HG02763 (cell line): Measurements from ENCODE around the gene MMP11.
"Not testable (repeated sequence)": the region's sequence is repeated elsewhere in the genome, so short reads cannot be mapped to it uniquely, and the experiment has no call there.

ENCODE experiments used
- ATAC-seq: cut with Tn5 transposase; IDR thresholded peaks from one replicate; pipeline ENCODE4 v1.9.1; 2021; ENCODE audit warnings: mild to moderate bottlenecking, moderate library complexity; ENCODE audit not compliant: unreplicated experiment

The MMP11 gene

GRCh38 chr22:23772649-23773473 lies at the start of gene MMP11:
TSS of gene MMP11 (plus strand) at chr22:23772849. CDS start at chr22:23772871, 22 bp downstream.
- no peak for ATAC-seq

GRCh38 chr22:23728108-23728507 lies 44.5 kb upstream of the MMP11 start:
- not testable (repeated sequence) for ATAC-seq

- no peak for ATAC-seq
Measured at GRCh38 chr22:23737696-23738095, 35.0 kb upstream of the MMP11 start.

- no peak for ATAC-seq
Measured at GRCh38 chr22:23742505-23743264, 30.0 kb upstream of the MMP11 start.

- ATAC-seq: no peak
Measured at GRCh38 chr22:23743303-23743705, 29.3 kb upstream of the MMP11 start.

- ATAC-seq: no peak
Measured at GRCh38 chr22:23744001-23744400, 28.6 kb upstream of the MMP11 start.

- ATAC-seq: no peak
Measured at GRCh38 chr22:23744485-23744884, 28.2 kb upstream of the MMP11 start.

- no peak for ATAC-seq
Measured at GRCh38 chr22:23745791-23746190, 26.9 kb upstream of the MMP11 start.

- ATAC-seq: no peak
Measured at GRCh38 chr22:23749841-23750301, 22.8 kb upstream of the MMP11 start.

- no peak for ATAC-seq
Measured at GRCh38 chr22:23750367-23750713, 22.3 kb upstream of the MMP11 start.

- peak; percentile 78 for ATAC-seq
Measured at GRCh38 chr22:23750714-23751440, 21.8 kb upstream of the MMP11 start, which contains the start of gene ZNF70. TSS of gene ZNF70 (minus strand) at chr22:23751112. CDS start at chr22:23745140, 5,972 bp downstream.

GRCh38 chr22:23751441-23751996 lies 21.1 kb upstream of the MMP11 start:
- ATAC-seq: peak; percentile 8

GRCh38 chr22:23752090-23752691 lies 20.5 kb upstream of the MMP11 start:
- ATAC-seq: no peak

GRCh38 chr22:23752750-23753149 lies 19.9 kb upstream of the MMP11 start:
- ATAC-seq: no peak

- ATAC-seq: no peak
Measured at GRCh38 chr22:23753385-23753784, 19.3 kb upstream of the MMP11 start.

- no peak for ATAC-seq
Measured at GRCh38 chr22:23754220-23754919, 18.3 kb upstream of the MMP11 start, which contains the start of gene VPREB3. TSS of gene VPREB3 (minus strand) at chr22:23754425. CDS start at chr22:23754363, 62 bp downstream.

- ATAC-seq: no peak
Measured at GRCh38 chr22:23754980-23755636, 17.5 kb upstream of the MMP11 start.

GRCh38 chr22:23755711-23756110 lies 16.9 kb upstream of the MMP11 start:
- no peak for ATAC-seq

- no peak for ATAC-seq
Measured at GRCh38 chr22:23756891-23757290, 15.8 kb upstream of the MMP11 start.
